NAMALWA (cell line): ENCODE results near the gene DNAAF2.

Source experiments
- DNase-seq: peaks from one replicate; pipeline ENCODE4 v3.0.0-alpha.2; 2015; ENCODE audit warnings: low spot score

The DNAAF2 gene

DNA sequence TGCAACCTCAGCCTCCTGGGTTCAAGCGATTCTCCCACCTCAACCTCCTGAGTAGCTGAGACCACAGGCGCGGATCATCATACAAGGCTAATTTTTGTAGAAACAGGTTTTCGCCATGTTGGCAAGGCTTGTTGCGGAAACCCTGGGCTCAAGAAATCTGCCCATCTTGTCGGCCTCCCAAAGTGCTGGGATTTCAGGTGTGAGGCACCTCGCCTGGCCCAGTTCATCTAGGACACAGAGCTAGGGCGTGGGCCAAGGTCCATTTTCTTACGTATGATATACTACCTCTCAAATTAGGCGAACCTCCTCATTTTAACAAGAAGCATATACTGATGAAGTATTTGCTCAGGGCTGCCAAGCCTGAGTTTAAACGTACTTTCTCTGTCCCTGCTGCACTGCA is 51.0 kb downstream of the DNAAF2 start:
- DNase-seq, result no peak

GRCh38 chr14:49583629-49584028 is 51.4 kb downstream of the DNAAF2 start:
- no peak for DNase-seq

DNA sequence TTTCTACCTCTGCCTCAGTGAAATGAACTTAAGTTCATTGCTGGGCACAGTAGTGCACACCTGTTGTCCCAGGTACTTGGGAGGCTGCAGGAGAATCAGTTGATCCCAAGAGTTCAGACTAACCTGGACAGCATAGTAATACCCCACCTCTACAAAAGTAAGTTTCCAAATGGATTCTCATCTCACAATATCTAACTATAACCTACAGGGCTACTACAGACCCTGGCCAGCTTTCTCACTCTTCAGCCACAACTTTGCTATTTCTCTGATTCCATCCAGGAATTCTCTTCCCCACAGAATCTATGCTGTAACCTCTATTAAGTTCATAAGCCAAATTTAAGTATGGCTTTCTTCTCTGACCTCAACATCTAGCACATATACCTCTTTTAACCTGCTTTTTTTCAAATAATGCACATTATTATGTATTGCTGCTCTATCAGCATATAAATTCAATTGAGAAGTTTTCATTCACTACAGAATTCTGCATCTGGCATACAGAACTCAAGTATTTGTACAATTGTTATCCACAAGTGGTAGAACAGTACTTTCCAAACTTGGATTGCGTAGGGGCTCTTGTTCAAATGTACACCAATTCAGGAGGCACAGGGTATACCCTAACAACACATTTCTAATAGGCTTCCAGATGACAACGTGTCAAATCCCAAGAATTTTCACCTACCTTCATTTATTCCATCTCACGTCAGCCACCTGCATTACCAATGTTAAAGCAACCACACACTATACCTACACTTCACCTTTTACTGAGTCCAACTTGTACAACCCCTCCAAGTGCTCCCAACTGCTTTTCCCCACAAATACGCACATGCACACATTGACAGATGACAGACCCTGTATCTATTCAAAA is 52.7 kb downstream of the DNAAF2 start:
- DNase-seq, result no peak

GRCh38 chr14:49581209-49582112 is 53.6 kb downstream of the DNAAF2 start:
- no peak for DNase-seq

- DNase-seq, result no peak
These were observed 55.2 kb downstream of the DNAAF2 start for GRCh38 chr14:49579841-49580240.

DNA sequence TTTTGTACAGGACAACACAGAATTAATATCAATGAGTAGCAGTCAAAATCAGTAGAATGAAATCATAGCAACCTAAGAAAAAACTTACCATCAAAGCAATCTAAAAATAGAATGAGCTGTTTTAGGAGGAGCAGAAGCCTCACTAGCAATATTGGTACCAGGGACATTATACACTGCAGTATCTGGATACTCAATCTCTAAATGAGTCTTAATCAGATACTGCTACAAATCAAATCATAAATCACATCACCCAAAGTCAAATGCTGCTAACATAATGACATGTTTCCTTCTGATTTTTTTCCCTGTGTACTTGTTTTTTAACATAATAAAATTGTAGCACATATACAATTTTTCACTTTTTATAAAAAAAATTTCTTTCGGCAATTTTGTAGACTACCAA is 56.9 kb downstream of the DNAAF2 start:
- DNase-seq, result no peak
